Body of pancreas (tissue), 4 donors: ENCODE measurements around the gene TMCO4.

Experiments used
- CTCF ChIP-seq, 7 experiments: fragments of 450-650 bp in 4 of 7; fragments of 200-600 bp in 3 of 7; sonication (generic) in 3 of 7; IDR thresholded peaks; one replicate each; pipeline ENCODE4 v1.5.1; 2016 to 2019; ENCODE audit warnings: antibody characterized with exemption in 7 of 7
- POLR2A ChIP-seq, 3 donors: fragments of 450-650 bp; IDR thresholded peaks; one replicate each; pipeline ENCODE4 v1.6.1; 2016; ENCODE audit warnings: antibody characterized with exemption in 3 of 3, mild to moderate bottlenecking in 2 of 3

GRCh38 chr1:19670787-19671186 lies 128.9 kb downstream of the TMCO4 start:
- TF ChIP-seq CTCF (IDR thresholded peaks at IDR 0.05) (no peak), POLR2A (IDR thresholded peaks at IDR 0.05) (no peak)
